B cell (primary cell): ENCODE data around the gene CPNE4.

ENCODE experiments used
- CTCF ChIP-seq: fragments of 200-600 bp; IDR thresholded peaks from one replicate; pipeline ENCODE4 v1.8.0; 2022; ENCODE audit warnings: antibody characterized with exemption, mild to moderate bottlenecking
- EZH2 ChIP-seq: IDR thresholded peaks from 2 replicates; pipeline ENCODE4 v1.6.1; 2012; ENCODE audit warnings: borderline replicate concordance, low read depth, mild to moderate bottlenecking, moderate library complexity, low read length; ENCODE audit not compliant: insufficient read depth, poor library complexity, severe bottlenecking

DNA sequence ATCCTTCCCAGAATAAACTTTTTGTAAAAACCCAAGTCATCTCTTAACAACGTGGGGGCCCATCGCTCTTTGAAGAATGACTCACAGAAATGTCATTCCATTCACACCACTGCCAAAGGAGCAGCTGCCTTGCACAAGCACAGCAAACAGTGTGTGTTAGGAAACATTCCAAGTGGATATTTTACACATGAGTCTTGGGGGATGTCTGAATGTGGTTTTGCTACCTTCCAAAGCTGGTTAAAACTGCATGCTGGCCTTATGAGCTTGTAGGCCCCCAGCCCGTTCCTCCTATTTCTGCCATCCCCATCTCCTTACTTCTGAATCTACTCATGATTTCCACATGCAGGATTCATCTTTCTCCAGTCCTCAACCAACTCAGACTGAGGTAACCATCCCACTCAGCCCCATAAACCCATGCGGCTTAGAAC lies 130.8 kb downstream of the CPNE4 start:
- TF ChIP-seq CTCF (no peak), EZH2 (no peak)
